Small intestine (tissue), 7 donors: ENCODE data around the gene TBC1D16. TPM values are rescaled to one million over a fixed set of nuclear protein-coding genes. Genes with fewer than 3 reads are reported as not detected.

Source experiments
- DNase-seq, 2 donors: peaks; one replicate each; pipeline versions ENCODE4 v3.0.0 to v3.0.0-alpha.2; 2013
- FAIRE-seq: peaks from 2 replicates; lab custom pipeline; 2012; peaks lifted over from hg19 to GRCh38; lab: Jason Lieb, UNC
- H3K27ac ChIP-seq, 3 donors: one replicate each; pipeline ENCODE4 v1.5.1; 2013; ENCODE audit warnings: low read length in 2 of 3, mild to moderate bottlenecking in 2 of 3, control low read depth in 1 of 3, inconsistent platforms in 1 of 3, low read depth in 1 of 3, moderate library complexity in 1 of 3
- H3K27me3 ChIP-seq, 3 donors: one replicate each; pipeline ENCODE4 v1.6.1; 2013; ENCODE audit warnings: low read length in 3 of 3, inconsistent platforms in 1 of 3; ENCODE audit not compliant: control insufficient read depth in 3 of 3, insufficient read depth in 3 of 3
- H3K36me3 ChIP-seq, 3 donors: one replicate each; pipeline ENCODE4 v1.6.1; 2013; ENCODE audit warnings: low read length in 3 of 3, inconsistent platforms in 1 of 3, low read depth in 1 of 3, mild to moderate bottlenecking in 1 of 3, moderate library complexity in 1 of 3; ENCODE audit not compliant: control insufficient read depth in 3 of 3, insufficient read depth in 2 of 3
- H3K4me1 ChIP-seq, 3 donors: one replicate each; pipeline ENCODE4 v1.6.1; 2013; ENCODE audit warnings: low read length in 2 of 3, inconsistent platforms in 1 of 3, low read depth in 1 of 3, mild to moderate bottlenecking in 1 of 3, moderate library complexity in 1 of 3; ENCODE audit not compliant: control insufficient read depth in 3 of 3, insufficient read depth in 2 of 3
- H3K4me3 ChIP-seq, 3 donors: one replicate each; pipeline ENCODE4 v1.5.1; 2013; ENCODE audit warnings: low read length in 3 of 3, control low read depth in 1 of 3, inconsistent platforms in 1 of 3, low read depth in 1 of 3, mild to moderate bottlenecking in 1 of 3, moderate library complexity in 1 of 3
- H3K9me3 ChIP-seq, 2 donors: one replicate each; pipeline ENCODE4 v1.6.1; 2013; ENCODE audit warnings: low read depth in 1 of 2, low read length in 1 of 2; ENCODE audit not compliant: control insufficient read depth in 2 of 2, insufficient read depth in 1 of 2
- WGBS, 3 donors: extraction: QIAGEN DNeasy Blood & Tissue Kit; methylation state at CpG; one replicate each; pipeline ENCODE4 v1.1.7; 2013; 5-methylcytosine and 5-hydroxymethylcytosine counted together
- polyA plus RNA-seq, 4 donors: library from polyadenylated mRNA; stranded (reverse) in 3 of 4; unstranded in 1 of 4; fragments of 200-250 nt in 3 of 4; fragments of 120-200 nt in 1 of 4; gene quantifications; one replicate each; pipeline versions ENCODE4 v1.2.1 to v1.2.3, GENCODE V29; 2013
- donor health status: healthy with polysubstance abuse.
- donor health status: control.
- donor health status: control.
- donor health status: Bipolar disorder and iron deficiency.
- donor health status: healthy.

The TBC1D16 gene
- polyA plus RNA-seq, 4 donors: 1.6 to 30.6 (median 15.2) TPM

DNA sequence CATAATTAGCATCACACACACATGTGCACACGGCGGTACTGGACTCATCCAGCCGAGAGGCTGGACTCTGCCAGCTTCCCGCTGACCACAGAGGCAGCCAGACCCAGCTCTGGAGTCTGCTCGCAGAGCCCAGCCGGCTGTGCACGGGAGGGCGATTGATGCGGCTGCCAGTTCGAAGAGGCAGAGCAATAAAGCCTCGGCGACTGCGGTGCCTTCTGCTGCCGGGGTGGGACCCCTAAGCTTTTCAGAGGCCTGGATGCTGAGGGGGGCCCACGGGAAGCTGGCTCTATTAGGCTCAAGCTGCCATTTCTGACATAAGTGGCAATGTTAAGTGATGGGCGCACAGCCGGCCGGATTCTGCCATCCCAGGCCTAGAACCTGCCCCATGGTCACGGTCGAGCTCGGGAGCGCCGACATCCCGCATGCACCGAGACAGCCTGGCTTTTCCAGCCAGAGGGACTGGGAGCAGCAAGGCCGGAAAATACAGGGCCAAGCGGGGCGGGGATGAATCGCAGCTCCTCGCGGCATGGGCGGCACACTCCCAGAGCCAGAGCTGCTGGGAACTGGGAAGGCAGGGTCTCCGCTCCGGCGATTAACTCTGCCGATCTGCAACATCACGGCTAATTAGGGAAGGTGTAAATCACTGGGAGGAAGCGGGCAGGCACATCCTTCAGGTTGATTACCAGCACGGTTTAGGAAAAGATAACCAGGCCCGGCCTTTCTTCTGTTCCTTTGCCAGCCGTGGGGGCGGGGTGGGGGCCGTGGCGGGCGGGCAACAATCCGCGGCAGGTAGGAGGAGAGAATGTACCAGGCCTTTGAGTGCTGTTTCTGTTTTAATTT lies 57.7 kb downstream of the TBC1D16 start:
- H3K4me3 ChIP-seq: no peak overlapping the region
- DNase-seq: no peak
- H3K27ac ChIP-seq: no peak overlapping the region
- no peaks in the 10 kb centered on the region for H3K27me3 ChIP-seq
- no peak for FAIRE-seq
- H3K4me1 ChIP-seq: no peaks in the 10 kb centered on the region
- no peaks in the 10 kb centered on the region for H3K9me3 ChIP-seq
- 50 to 85% (median 61%) methylated on average over 47 of the region's 47 CpGs for WGBS, 3 donors
- peaks cover 0 to 74% (median 0%) of the 10 kb centered on the region in 3 donors for H3K36me3 ChIP-seq

DNA sequence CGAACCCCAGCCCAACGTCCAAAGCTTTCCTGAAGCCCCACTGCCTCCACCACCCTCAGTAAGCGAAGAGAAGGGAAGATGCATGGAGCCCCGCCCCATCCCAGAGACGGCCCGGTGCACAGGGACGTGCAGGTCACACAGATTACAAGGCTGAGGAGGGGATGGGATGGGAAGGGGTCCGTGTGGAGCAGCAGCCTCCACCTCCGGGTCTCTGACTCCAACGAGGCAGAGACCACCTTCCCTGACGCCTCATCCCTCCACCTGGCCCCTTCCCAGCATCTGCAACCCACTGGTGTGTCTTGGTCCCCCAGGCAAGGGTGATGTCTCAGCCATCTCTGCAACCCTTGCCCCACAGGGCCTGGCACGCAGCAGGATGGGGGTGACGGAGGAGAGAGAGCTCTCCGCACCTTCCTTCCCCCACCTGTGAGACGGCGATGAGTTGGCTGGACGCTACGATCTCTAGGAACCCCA lies 58.5 kb downstream of the TBC1D16 start:
- no peaks in the 10 kb centered on the region for H3K27me3 ChIP-seq
- FAIRE-seq (no peak), DNase-seq (no peak)
- 87 to 90% (median 88%) methylated on average over 14 to 18 of the region's 18 CpGs for WGBS, 3 donors
- H3K4me1 ChIP-seq: no peaks in the 10 kb centered on the region
- H3K4me3 ChIP-seq: no peak overlapping the region
- no peak overlapping the region for H3K27ac ChIP-seq
- peaks cover 0 to 75% (median 0%) of the 10 kb centered on the region in 3 donors for H3K36me3 ChIP-seq
- H3K9me3 ChIP-seq: no peaks in the 10 kb centered on the region

DNA sequence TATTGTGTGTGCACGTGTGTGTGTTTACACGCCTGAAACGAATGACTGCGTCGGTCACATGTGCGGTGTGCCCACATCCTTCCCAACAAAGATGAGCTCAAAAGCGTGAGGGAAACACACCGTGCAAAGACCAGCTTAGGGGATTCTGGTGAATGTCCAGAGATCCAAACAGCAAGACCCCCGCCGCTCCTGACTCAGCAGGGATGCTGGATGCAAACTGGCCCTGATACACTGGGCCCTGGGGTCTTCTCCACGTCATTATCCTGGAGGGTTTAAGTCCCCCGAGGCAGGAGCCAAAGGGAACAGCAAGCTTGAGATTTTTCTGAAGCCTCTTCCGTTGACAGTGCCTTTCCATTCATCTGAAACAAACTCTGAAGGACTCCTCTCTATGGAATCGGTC lies 59.2 kb downstream of the TBC1D16 start:
- WGBS, 3 donors: 88 to 92% (median 92%) methylated on average over 14 of the region's 14 CpGs
- no peak for DNase-seq
- FAIRE-seq: no peak
- Histone ChIP-seq H3K4me1 (no peaks in the 10 kb centered on the region), H3K27ac (no peak overlapping the region), H3K27me3 (no peaks in the 10 kb centered on the region), H3K4me3 (no peak overlapping the region), H3K9me3 (no peaks in the 10 kb centered on the region), H3K36me3 (peaks cover 0 to 78% (median 0%) of the 10 kb centered on the region in 3 donors)

DNA sequence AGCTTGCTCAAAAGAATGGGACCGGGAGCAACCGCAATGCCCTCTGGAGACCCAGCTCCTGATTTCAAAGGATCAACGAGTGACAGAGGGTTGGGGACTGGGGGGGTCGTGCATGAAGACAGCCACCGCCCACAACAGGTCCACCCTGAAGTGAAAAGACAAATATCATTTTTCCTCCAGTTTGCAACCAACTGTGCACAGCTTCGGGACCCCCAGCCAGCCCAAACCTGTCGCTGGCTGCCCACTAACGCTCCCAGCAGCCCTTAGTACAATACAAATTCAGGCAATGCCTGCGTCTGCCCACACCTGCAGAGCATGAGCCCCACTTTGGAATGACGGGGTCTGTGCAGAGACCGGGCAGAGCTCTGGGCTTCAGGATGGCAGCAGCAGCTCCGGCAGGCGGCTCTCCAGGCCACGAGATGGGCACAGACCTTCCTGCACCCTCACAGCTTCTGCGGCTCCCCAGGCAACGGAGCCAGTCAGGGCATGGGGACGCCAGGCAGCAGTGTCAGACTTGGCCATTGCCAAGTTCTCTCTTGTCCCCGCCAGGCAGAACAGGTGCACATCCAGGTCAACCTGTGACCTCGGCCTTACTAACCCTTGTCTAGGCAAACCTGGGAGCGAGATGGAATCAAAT lies 60.1 kb downstream of the TBC1D16 start:
- FAIRE-seq: no peak
- no peak overlapping the region for H3K27ac ChIP-seq
- no peak for DNase-seq

GRCh38 chr17:79974566-79975497 lies 60.8 kb downstream of the TBC1D16 start:
- Histone ChIP-seq H3K4me3 (no peak overlapping the region), H3K36me3 (peaks cover 0 to 69% (median 0%) of the 10 kb centered on the region in 3 donors), H3K27me3 (no peaks in the 10 kb centered on the region), H3K9me3 (no peaks in the 10 kb centered on the region), H3K27ac (peak overlapping the region in 1 of 3 donors; percentile 42), H3K4me1 (peaks cover 0 to 2% (median 0%) of the 10 kb centered on the region in 3 donors)
- WGBS, 3 donors: 23 to 71% (median 35%) methylated on average over 23 of the region's 23 CpGs
- FAIRE-seq: no peak
- peak in 1 of 2 donors; percentile 58 for DNase-seq

More for the DNA sequence above, 60.1 kb downstream of the TBC1D16 start:
- no peak overlapping the region for H3K4me3 ChIP-seq
- no peaks in the 10 kb centered on the region for H3K27me3 ChIP-seq
- peaks cover 0 to under 1% (median 0%) of the 10 kb centered on the region in 3 donors for H3K4me1 ChIP-seq
- WGBS, 3 donors: 78 to 89% (median 83%) methylated on average over 20 of the region's 20 CpGs
- H3K36me3 ChIP-seq: peaks cover 0 to 77% (median 0%) of the 10 kb centered on the region in 3 donors
- H3K9me3 ChIP-seq: no peaks in the 10 kb centered on the region

DNA sequence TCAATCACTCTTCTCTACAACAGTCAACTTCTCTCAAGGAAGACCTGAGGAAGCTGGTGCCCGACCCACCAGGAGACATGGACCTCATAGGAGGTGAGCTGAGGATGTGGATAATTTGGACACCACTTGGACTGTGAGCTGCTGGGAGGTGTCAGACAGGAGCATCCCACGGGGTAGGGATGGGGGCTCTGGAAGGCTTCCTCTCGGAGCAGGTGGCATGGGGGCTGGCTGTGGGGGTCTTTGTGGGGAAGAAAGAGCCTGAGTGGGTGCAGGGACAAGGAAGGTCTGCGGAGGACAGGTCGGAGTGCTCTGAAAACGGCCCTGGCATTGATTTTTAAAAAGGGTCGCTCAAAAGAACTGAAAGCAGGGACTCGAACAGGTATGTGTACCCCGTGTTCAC lies 64.0 kb downstream of the TBC1D16 start:
- 91 to 95% (median 91%) methylated on average over 9 of the region's 9 CpGs for WGBS, 3 donors
- Histone ChIP-seq H3K36me3 (peaks cover 0 to 51% (median 0%) of the 10 kb centered on the region in 3 donors), H3K9me3 (no peaks in the 10 kb centered on the region), H3K27ac (no peak overlapping the region), H3K4me1 (peaks cover 0 to 2% (median 0%) of the 10 kb centered on the region in 3 donors), H3K27me3 (no peaks in the 10 kb centered on the region), H3K4me3 (no peak overlapping the region)
- FAIRE-seq (no peak), DNase-seq (no peak)

DNA sequence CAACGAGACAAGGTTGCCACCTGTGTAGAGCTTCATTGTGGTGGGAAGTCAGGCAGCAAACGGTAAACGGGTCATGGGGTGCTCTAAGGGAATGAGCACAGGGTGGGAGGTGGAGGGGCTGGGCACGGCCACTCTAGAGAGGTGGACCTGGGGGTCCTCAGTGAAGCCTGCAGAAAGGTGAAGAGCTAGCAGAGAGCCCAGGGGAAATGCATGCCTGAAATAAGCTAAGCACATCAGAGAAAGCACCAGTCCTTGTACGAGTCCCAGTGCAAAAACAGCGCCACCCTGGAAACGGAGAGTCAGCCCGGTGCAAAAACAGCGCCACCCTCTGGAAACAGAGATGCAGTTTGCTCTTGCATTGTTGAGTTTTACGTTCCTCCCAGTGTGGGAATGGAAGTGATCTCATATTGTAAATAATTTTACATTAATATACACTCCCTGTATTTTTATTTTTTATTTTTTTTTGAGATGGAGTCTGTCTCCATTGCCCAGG lies 65.0 kb downstream of the TBC1D16 start:
- DNase-seq: peak in 1 of 2 donors; percentile 73
- peaks cover 0 to 45% (median 0%) of the 10 kb centered on the region in 3 donors for H3K36me3 ChIP-seq
- H3K4me3 ChIP-seq: no peak overlapping the region
- no peak for FAIRE-seq
- peaks cover 0 to 2% (median 0%) of the 10 kb centered on the region in 3 donors for H3K4me1 ChIP-seq
- no peak overlapping the region for H3K27ac ChIP-seq
- no peaks in the 10 kb centered on the region for H3K27me3 ChIP-seq
- no peaks in the 10 kb centered on the region for H3K9me3 ChIP-seq
- 50 to 61% (median 61%) methylated on average over 10 of the region's 10 CpGs for WGBS, 3 donors
